Activated naive CD4-positive, alpha-beta T cell (primary cell): Measurements from ENCODE around the gene ZNF775.

Source experiments
- DNase-seq, 4 experiments: peaks; one replicate each; lab custom pipeline; 2025; lab: John Stamatoyannopoulos, UW

Gene ZNF775

GRCh38 chr7:150412518-150413488 is 33.7 kb downstream of the ZNF775 start:
- DNase-seq, result no peak

DNA sequence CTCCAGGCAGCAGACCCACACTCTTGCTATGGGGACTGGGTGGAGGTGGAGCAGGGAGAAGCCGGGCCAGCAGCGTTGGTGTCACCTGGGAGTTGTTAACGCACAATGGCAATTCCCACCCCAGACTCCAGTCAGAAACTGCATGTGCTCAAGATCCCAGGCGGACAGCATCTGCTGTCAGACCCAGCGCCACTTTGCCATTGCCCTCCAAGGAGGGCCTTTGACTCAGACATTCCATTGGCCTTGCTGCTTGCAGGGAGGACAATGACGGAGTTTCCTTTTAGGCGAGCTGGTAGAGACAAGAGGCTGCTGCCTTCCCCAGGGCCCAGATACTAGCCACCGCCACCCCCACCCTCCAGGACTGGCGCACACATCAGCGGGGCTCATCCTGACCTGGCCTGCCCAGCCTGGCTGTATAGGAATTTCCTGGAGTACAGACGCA is 34.5 kb downstream of the ZNF775 start:
- DNase-seq, result no peak

- DNase-seq, result no peak
Observed at GRCh38 chr7:150415161-150416153, 36.3 kb downstream of the ZNF775 start.

DNA sequence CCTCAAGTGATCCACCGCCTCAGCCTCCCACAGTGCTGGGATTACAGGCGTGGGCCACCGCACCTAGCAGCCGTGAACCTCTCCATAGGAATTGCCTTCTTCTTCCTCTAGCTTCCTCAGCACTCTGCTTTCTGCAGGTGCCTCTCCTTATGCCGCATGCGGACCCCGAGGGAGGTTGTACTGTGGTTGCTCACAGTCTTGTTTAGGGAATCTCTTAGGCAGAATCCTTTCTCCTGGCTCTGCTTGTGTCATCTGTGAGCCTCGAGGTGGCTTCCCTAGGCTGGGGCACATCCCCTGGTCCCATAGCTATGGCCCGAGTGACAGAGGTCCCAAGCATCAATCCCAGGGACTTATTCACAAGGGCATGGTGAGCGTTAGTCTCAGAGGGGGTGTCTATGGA is 38.1 kb downstream of the ZNF775 start:
- DNase-seq, result no peak

DNA sequence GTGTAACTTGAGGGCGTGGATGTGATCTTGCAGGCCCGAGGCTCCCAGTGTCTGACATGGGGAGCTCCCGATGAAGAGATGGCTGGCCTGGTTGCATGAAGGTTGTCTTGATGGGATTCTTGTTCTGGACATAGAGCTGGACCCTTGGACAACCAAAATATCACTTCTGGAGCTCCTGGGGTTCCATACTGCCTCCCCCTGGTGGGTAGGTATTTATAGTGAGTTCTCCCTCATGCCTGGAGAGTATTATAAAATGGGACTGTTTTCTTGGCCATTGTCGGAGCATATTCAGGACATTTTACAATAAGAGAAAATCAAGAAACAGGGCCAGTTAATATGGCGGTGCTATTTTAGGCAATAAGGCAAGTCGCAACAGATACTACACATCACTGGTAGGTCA is 38.7 kb downstream of the ZNF775 start:
- no peak for DNase-seq

DNA sequence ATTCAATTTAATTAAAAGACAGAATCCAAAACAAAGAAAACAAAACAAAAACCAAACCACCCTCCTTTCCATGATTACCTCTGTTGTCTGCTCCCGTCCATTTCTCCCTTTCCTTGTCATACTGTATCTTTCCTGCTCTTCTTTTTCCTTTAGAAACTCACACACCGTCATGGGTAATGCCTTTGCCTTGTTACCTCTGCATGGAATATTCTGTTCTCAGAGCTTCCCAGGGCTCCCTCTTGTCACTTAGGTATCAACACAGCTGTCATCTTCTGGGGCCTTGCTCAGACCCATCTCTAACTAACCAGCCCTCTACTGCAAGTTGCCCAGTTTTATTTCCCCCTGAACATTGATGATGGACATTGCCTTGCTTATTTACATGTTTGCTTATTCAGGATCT is 41.1 kb downstream of the ZNF775 start:
- no peak for DNase-seq

DNA sequence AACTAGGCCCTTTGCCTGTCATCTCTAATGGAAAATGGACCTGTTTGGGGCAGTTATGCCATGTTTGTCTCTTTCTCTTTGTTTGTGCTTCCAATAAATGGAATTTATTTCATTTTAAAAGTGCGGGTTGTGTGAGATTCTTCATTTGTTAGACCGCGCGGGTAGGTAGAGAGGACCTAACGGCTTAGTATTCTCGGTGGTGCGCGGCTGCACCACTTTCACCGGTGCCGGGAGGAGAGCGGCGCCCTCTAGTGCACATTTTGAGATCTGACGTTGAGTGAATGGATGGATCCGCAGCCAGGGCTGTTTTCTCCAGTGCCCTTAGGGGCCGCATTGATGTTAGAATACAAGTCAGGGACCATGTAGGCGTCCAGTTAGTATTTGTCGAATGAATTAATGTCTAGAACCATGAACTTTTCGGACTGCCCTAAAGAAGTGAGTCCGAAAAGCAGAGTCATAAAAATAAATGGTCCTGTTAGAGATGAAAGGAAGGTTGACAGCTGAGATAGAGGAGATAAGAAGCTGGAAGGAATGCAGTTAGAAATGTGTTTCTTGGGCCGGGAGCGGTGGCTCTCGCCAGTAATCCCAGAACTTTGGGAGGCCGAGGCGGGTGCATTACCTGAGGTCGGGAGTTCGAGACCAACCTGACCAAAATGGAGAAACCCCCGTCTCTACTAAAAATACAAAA is 42.0 kb downstream of the ZNF775 start:
- DNase-seq, result peak; percentile 41 to 81 (median 72)

- DNase-seq, result no peak
Observed at GRCh38 chr7:150421831-150422230, 42.7 kb downstream of the ZNF775 start.

DNA sequence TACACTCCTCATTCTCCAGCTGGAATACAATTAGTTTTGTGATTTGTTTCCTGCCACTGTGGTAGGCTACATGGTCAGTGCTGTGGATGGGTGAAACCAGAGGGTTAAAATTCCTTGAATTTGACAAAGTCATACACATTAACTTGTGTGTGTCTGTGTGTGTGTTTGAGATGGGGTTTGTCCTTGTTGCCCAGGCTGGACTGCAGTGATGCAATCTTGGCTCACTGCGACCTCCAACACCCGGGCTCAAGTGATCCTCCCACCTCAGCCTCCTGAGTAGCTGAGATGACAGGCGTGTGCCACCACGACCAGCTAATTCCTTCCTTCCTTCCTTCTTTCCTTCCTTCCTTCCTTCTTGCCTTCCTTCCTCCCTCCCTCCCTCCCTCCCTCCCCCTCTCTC is 46.5 kb downstream of the ZNF775 start:
- no peak for DNase-seq

DNA sequence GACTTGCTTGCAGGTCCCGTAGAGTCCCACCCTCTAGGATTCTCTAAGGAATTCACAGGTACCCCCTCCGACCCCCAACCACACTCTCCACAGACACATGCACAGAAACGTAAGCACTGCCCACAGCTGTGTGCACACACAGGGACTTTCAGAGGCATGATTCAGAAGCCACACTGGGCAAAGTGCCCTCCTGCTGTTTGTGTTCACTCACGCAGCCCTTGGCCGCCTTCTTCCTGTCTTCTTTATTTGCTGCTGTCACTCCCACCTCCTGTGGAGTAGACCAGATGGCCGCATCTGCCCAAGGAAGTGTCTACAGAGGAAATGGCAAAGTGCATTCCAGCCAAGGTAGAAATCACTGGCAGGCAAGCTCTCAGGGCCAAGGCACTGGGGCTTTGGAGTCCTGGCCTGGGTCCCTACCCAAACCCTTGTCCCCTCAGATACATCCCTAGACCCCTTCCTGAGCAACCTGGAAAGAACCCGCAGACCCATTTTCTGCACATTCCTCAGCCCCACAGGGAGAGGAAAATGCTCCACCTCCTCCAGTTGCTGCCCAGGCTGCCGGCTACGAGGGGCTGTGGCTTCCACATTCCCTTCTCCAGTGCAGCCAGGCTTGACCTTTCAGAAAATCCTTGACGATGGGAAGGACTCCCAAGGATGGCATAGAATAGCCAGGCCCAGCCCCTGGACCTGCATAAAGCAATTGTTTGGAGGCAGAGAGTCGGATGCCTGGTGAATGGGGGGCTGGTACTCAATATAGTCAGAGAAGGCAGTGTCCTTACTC is 49.7 kb downstream of the ZNF775 start:
- no peak for DNase-seq

- DNase-seq, result no peak
Observed at GRCh38 chr7:150429699-150430098, 50.6 kb downstream of the ZNF775 start.

- DNase-seq, result no peak
Observed at GRCh38 chr7:150430465-150431085, 51.4 kb downstream of the ZNF775 start.

- DNase-seq, result no peak
Observed at GRCh38 chr7:150431839-150432658, 52.9 kb downstream of the ZNF775 start.

DNA sequence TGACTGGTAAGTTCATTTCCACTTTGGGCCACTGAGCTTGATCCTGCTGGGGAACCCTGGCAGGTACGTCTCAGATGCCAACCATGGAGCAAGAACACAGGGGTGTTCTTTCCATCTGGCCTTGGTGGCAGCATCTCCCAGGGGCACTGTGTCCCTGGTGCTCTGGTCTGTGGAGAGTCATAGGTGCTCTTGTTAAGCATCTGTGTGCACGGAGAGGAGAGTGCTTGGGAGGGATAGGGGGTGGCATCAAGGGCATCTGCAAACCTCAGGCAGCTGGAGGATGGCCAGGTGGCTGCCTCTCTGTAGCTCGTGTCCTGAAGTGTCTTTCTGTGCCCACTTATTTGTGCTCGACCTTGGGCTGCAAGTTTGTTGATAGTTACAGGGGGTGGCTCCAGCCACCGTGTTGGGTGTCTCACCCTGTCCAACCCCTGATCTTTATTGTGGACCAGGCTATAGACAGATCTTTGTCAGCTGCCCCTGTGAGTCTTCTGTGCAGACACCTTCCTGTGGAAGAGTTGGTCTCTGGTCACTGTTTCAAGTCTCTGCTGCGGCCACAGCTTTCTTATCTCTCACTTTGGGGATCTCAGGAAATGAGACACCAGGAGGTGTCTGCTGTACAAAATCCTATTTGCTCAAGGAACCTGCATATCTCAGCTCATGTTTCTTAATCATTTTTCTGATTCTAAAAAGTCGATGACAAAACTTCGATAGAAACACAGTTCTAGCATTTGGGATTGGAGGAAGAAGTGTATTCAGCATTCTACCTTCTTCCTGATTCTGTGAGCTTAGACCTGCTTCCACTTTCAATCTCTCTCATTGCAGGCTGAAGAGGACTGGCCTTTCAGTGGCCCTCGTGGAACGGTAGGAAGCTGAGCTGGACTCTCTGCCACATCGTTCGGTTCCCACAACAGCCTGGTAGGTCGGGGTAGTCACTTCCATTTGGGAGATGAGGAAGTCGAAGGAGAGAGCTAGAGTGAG is 54.1 kb downstream of the ZNF775 start:
- DNase-seq, result no peak

- DNase-seq, result no peak
Observed at GRCh38 chr7:150434240-150434639, 55.1 kb downstream of the ZNF775 start.

- no peak for DNase-seq
Observed at GRCh38 chr7:150435047-150435389, 55.9 kb downstream of the ZNF775 start.

GRCh38 chr7:150435390-150436073 is 56.4 kb downstream of the ZNF775 start:
- DNase-seq, result no peak

- DNase-seq, result no peak
Observed at GRCh38 chr7:150439967-150440366, 60.8 kb downstream of the ZNF775 start.
